ENCODE measurements around the gene KCNC4.

- TF ChIP-seq CTCF (conservative IDR thresholded peaks at IDR 0.05; ENCODE audit: low read depth, low read length) = no peak
- no peak for TF ChIP-seq EZH2 (IDR thresholded peaks at IDR 0.05; ENCODE audit: borderline replicate concordance, low read depth, low read length, poor library complexity, severe bottlenecking)
Measured at GRCh38 chr1:110235834-110236682, 25.9 kb downstream of the KCNC4 start.
